Measurements from ENCODE around the gene BAIAP2L1.

GRCh38 chr7:98305951-98306535, 94.8 kb downstream of the BAIAP2L1 start:
- TF ChIP-seq POLR2A (IDR thresholded peaks at IDR 0.05; ENCODE audit: low read depth, low read length), result no peak
- TF ChIP-seq POLR2AphosphoS5 (IDR thresholded peaks at IDR 0.05; ENCODE audit: low read depth, low read length), result no peak
- TF ChIP-seq TAF1 (IDR thresholded peaks at IDR 0.05; ENCODE audit: borderline replicate concordance, low read depth, low read length), result no peak
